ENCODE results near the gene CNOT11.

Gene CNOT11

DNA sequence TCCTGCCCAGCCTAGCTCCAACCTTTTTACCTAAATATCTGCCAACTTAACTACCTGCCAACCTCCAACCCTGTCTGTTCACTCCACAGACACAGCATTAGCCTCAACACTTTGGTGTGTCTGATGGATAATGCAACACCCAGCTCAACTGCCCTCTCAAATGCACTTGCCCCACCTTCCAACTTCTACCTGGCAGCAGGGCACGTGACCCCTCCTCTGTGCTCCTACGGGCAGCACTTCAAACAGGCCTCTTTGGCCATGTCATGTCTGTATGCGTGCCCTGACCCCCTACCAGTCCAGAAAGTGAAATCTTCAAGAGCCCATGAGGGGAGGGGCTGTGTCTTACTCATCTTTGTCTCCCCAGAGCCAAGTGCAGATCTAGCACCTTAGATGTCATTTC, 30.3 kb downstream of the CNOT11 start:
- DNase-seq = no peak

DNA sequence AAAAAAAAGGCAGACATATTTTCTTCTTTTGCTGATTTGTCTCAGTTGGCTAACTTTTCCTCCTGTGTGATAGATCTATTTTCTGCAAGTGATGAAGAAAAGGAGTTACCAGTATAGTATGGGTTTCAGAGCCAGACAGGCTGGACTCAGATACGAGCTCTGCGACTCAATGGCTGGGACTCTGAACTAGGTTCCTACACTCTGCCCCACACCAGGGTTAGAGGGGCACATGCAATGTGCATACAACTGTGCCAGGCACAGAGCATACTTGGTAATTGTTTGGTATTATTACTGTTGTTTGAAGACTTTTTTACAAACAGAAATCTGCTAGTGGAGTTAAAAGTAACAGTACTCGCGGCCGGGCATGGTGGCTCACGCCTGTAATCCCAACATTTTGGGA, 34.0 kb downstream of the CNOT11 start:
- DNase-seq = no peak

DNA sequence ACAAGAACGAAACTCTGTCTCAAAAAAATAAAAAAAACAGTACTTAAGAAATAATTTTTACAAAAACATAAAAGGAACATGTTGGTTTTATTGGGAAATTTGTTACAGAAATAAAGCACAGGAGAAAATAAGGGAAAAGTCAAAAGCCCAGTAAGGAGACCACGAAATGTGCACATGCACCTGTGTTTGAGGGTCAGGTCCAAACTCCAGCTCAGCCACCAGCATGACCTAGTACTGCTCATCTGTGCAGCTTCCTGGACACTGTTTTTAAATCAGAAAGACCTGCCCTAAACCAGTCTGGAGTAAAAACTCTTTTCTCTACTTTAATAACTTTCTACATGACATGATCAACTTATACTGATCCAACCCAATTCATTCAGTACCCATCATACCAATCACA, 34.6 kb downstream of the CNOT11 start:
- DNase-seq = no peak

DNA sequence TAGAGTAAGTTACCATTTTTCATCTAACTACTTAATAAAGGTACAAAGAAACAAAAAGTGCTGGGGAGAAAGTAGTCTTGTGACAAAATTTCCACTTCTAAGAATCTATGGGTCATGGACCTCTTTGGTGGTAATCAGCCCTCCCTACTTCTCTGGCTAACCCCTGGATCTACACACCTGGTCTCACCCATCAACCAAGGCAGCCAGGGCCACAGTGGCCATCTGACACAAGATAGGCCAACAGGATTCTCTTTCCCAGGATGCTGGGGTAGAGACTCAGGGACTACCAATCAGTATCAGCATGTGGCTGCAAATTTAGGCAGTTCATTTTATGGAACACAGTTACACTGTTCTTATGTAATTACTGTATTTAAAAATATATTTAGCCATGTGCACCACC, 38.0 kb downstream of the CNOT11 start:
- DNase-seq = no peak

DNA sequence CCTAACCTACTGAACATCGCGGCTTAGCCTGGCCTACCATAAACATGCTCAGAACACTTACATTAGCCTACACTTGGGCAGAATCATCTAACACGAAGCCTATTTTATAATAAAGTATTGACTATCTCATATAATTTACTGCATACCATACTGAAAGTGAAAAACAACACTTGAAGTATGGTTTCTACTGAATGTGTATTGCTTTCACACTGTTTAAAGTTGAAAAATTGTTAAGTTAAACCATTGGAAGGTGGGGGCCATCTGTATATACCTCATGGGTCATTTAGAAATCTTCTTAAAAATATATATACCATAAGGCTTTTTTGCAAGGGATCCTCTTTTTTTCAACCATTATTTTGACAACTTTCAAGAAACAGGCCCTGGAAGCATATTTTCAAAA, 39.3 kb downstream of the CNOT11 start:
- DNase-seq = no peak

DNA sequence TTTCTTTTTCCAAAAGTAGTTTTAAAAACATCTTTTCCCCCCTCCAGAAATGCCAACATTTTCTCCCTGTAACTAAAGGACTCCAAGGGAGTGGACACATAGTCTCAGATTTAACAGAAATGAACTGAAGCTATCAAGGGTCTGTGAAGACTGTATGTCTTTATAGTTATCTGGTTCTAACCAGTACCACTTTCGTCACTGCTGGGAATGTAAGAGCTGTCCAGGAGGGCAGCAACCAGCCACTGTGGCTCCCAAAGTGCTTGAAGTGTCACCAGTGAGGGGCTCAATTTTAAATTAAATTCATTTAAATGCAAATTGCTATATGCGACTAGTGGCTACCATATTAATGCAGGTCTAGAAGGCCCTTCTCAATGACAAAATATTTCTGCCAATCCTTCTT, 40.9 kb downstream of the CNOT11 start:
- no peak for DNase-seq

DNA sequence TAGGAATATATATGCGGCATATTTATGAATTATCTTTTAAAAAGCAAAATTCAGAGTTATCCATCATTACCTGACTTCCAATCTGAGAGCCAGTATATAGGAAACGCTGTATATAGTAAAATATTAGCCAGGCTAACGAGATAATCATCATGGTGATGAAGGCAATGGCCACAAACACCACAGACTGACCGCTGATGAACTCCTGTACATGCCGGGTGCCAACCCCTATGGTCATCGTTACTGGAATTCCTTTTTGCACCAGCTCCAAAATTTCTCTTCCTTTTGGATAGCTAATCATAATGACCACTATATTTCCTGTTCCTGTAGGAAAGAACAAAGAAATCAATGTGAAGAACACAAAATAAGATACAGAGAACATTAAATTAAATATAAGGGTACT, 42.2 kb downstream of the CNOT11 start:
- no peak for DNase-seq

DNA sequence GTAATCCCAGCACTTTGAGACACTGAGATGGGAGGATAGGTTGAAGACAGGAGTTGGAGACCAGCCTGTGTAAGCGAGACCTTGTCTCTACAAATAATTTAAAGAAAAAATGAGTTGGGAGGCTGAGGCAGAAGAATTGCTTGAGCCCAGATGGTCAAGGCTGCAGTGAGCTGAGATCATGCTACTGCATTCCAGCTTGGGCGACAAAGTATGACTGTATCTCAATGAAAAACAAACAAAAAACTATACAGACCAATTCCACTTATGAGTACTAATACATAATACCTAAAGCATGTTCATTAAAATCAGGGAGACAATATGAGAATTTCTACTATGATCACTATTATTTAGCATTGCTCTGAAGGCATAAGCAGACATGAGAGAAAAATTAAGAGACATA, 43.2 kb downstream of the CNOT11 start:
- DNase-seq = no peak

DNA sequence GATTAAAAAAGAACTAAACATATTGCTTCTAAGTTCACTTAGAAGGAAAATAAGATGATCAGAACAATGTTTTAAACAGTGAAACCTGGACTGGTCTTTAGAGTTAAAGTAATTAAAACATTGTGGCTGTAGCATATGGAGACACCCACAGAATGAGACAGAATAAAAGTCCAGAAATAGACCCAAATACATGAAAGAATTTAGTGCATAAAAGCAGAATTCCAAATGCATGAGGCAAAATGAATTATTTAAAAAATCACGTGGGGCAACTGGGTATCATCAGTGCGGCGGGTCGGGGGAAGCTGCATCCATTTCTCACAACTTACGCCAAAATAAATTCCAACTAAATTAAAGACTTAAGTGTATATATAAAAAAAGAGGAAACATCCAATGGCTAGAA, 43.7 kb downstream of the CNOT11 start:
- DNase-seq = no peak

DNA sequence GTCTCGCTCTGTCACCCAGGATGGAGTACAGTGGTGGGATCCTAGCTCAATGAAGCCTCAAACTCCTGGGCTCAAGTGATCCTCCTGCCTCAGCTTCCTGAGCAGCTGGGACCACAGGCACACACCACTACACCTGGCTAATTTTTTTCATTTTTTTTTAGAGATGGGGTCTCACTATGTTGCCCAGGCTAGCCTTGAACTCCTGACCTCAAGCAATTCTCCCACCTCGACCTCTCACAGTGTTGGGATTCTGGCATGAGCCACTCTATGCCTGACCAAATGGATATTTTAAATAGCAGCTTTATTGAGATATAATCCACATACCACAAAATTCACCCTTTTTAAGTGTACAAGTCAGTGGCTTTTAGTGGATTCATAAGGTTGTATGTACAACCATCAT, 44.7 kb downstream of the CNOT11 start:
- DNase-seq = no peak

DNA sequence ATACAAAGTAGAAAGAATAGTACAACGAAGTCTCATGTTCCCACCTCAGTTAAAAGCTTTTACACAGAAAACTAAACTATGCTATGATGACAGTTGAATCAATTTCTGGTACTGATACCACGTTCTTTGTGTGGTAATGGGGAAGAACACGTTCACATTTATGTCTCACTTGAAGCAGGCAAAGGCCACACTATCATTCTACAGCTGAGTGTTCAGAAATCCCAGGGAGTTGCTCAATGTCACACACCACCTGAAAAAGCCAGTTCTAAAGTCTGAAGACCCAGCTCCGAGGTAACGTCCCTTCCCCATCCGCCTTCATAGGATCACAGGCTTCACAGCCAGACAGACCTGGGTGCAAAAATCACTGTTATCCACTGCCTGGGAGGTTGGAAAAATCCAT, 46.9 kb downstream of the CNOT11 start:
- DNase-seq = no peak

DNA sequence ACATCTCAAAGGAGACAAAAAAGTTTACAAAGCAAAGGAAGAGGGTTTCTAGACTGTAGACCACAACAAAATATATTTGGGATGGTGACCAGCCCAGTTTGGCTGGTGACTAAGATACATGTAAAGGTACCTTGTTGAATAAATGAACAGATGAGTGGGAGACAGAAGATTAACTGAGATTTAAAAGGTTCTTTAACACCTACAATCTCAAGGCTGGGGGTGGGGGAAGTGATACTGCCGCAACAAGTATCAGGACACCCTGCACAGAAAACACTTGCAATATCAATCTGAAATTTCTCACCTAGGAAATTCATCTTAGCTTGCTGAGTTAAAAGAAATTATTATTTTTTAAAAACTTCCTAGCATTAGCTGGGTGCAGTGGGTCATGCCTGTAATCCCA, 47.5 kb downstream of the CNOT11 start:
- DNase-seq = no peak

DNA sequence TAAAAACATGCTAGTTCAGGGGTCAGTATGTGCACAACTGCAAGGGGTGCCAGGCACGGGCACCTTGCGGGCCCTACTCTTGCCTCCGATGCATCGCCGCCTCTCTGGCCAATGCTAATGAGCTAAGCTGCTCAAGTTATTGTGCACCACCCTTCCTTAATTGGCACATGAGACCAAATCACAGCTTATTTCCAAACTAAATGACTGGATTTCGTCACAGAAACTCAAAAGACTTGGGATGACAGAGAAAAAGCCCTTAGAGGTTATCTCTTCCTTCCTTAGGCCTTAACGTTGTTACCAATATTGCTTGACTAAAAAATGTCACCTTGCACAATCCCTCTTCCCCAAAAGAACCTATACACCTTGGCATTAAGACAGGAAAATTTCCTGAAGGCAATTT, 48.1 kb downstream of the CNOT11 start:
- no peak for DNase-seq

DNA sequence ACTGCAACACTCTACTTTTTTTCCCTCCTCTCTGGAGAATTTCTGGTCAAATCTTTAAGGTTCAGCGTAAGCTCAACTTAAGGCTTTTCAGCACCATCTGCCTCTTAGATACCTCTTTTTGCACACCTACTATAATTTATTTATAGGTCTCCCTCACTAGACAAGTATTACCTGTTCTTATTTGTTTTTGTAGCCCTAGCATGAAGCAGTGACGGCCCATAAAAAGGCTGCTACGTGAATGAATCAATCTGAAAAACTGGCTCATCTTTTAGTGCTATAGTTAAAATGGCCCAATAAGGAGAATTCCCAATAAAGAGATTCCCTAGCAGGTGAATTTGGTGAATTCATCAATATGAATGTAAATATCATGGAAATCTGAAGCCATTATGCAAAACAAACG, 49.3 kb downstream of the CNOT11 start:
- no peak for DNase-seq

DNA sequence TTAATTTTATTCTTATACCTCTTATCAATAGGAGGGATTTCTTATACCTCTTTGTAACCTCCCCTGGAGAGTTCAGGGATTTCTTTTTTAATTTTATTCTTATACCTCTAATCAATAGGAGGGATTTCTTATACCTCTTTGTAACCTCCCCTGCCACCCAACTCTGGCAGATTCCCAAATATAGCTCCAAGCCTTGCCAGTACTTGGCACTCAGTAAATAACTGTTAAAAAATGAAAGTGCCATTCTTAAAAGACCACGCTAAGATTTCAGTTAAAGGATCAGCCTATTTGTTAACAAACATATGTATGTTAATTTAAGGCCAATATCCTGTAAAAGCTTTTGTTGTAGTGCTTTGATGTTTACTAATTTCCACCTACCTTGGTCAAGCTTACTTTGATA, 51.0 kb downstream of the CNOT11 start:
- DNase-seq = no peak

DNA sequence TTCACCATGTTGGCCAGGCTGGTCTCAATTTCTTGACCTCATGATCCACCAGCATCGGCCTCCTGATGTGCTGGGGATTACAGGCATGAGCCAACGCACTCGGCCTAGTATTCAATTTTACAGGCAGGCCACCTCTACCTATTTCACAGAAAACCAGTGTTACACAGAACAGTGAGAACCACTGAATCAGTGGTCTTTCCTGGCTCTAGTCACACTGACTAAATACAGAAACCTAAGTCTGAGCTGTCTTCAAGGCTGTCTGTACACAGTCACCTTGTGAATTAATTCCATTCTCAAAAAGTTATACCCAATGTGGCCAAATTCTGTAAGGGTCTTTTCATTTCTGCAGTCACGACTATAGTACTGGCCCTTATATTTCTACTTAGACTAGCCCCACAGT, 52.3 kb downstream of the CNOT11 start:
- no peak for DNase-seq

DNA sequence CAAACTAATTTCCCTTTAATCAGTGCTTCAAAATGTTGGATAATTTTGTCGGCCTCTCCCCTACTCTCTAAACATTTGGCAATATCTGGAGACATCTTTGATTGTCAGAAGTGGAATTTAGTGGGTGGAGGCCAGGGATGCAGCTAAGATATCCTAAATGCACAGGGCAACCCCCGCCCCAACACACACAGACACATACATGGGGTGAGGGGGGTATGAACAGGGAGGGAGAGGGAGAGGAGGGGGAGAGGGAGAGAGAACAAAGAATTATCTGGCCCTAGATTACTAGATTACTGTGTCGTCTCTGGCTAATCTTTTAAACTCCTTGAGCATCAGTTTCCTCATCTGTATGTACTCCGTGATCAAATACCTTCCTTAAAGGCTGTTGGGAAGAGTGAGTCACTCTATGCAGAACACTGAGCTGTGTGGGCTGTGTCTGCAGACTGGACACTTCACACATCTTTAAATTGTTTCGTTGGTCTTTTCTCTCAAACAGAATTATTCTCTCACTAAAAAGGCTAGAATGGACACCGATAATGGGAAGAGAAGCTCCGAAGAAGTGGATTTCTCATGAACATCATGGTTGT, 52.9 kb downstream of the CNOT11 start:
- no peak for DNase-seq

DNA sequence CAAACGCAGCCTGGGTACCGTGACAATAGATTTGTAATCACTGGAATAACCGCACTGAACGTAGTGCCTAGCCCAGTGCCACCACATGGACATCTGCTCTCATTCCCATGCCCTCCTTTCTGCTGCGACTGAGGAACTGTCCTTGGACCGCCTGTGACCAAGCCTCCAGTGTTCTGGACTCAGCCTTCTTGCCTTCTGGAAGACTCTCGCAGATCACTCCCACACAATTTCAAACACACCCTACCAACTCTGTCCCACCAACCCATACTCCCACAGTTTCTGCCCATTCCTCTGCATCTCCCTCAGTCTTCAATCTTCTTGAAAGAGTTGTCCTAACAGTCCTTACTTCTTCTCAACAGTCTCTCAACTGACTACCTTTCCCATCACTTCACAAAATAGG, 53.7 kb downstream of the CNOT11 start:
- no peak for DNase-seq

DNA sequence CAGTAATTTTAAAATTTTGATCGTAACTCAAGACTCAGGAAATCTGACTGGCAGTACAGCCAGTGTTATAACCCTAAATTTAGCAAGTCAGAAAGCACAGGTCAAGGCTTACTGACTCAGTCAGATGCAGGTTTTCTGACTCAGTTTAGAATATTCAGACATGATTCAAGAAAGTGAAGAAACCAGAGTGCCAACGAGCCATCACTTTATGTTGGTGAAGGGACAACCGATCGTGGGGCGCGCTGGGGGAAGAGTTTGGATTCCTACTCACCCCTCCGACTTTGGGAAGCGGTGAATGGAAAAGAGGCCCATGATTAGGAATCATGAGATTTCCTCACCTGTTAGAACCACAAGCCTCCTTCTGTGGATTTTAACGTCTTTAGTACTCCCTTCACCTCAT, 54.8 kb downstream of the CNOT11 start:
- DNase-seq = no peak

DNA sequence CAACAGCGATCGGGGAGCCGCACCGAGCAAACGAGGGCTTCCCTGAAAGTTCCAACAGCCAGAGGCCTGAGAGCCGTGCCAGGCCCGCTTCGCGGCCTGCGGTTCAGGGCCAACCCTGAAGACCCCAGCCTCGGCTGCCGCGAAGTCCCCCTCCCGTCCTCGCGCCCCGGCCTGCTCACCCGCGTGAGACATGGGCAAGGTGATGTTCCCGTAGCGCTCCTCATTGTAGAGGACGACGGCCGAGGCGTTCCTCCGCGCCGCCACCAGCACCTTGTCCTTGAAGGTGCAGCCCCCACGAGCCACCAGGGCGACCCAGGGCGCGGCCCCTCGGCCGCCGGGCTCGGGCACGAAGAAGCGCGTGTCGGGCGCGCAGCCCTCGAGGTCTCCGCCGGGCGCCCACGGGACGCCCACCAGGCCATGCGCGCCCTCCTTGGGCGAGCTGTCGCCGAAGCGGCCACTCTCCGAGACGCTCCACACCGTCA, 55.3 kb downstream of the CNOT11 start:
- DNase-seq = no peak

DNA sequence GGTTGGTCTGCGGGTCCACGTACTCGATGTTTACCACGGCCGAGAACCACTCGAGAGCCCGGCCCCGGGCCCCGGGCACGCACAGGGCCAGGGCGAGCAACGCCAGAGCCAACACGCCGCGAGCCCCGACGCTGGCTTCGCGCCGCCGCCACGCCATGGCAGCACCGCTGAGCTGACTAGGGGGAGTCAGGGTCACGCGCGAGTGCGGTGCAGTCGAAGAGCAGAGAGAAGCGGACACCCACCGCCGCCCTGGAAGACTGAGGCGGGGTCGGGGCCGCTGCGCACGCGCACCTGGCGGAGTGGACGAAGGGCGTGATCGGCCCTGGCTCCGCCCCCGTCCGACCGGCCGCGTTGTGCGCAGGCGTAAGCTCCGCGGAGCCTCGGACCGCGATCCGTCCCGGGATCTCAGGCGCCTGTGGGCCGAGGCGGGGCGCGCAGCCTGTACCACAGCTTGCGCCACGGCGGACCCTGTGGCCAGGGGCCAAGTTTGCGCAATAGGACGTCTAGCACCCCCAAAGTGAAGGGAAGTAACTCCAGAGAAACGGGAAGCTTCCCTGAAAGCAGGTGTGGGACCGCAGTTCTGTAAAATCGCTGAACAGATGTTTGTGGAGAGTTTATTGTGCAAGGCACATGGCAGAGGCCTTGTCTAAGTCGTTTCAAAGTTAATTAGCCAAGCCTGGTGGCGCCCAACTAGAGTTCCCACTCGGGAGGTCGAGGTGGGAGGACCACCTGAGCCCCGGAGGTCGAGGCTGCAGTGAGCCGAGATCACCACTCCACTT, 55.9 kb downstream of the CNOT11 start, which contains the start of gene RNF149:
TSS of gene RNF149 (minus strand) at position 270 of the 779 bp plus-strand sequence. CDS start at position 157, 113 bp downstream.
- DNase-seq = peak; percentile 72

DNA sequence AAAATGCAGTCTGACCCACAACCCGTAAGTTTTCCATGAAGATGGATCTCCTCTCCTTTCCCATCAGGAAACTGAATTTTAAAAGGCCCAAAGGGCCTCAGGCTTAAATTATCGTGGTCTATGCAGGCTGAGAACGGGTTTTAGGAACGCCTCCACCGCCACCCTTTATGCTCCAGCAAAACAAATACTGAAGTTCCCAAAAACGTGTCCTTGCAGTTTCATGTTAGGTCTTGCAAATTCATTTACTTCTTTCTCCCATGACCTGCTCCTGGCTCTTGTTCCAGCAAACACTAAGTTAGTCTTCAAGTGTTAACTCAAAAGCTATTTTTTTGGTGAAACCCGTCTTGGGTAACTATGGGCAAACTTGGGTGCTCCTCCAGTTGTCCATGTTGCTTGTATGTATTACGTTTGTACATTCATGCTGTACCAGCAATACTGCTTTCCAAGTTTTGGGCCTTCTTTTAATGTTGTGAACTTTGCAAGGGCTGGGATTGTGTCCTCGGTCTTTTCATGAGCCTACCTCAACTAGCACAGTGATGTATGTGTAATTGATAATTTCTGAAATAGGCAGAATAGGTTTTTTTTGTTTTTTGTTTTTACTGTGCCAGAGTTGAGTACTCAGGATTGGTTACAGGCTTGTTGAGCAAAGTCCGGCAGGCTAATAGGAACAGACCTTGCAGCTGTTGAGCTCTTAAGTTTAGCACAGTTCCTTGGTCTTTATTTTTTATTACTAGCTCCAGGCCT, 57.6 kb downstream of the CNOT11 start:
- DNase-seq = no peak

DNA sequence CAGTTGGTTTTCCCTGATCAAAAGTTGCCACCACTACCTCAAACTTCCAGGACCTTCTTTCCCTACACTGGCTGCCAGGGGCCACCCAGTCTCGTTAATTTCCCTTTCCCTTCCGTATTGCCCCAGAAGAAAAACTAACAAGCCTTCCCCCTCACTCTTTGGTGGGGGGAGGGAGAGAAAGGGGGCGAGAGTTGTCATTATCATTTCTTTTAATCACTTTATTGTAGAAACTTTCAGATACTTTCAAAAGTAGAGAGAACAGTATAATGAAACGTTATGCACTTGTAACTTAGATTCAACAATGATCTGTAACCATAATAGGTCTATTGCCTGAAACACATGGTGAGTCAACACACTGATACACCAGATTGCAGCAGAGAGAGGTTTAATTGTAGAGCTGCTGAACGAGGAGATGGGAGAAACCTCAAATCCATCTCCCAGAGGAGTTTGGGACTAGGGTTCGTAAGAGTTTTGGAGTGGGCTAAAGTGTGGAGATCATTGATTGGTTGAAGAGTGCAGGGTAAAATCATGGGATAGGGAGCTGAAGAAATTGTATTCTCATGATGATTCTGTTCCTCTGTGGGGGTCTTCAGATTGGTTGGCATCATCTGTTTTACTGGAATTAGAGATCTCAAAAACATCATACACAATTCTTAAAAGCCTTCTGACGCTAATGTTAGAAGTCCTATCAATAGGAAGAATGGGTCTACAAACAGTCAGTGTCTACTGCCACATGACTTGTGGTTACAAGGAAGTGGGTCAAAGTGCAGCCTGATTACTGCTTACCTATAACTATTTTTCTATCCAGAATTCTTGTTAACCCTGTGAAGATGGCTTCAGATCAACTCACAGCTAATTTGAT, 58.4 kb downstream of the CNOT11 start:
- no peak for DNase-seq

Measured in GOT3 (cell line).